HepG2 (cell line): ENCODE measurements around the gene MSMP. TPM values are rescaled to one million over a fixed set of nuclear protein-coding genes. Genes with fewer than 3 reads are reported as not detected.

Source experiments
- AHDC1 ChIP-seq: sonication (generic); formaldehyde crosslinking; IDR thresholded peaks from 2 replicates; pipeline ENCODE4 v1.5.1; 2020; ENCODE audit warnings: mild to moderate bottlenecking, missing genetic modification reagents, borderline replicate concordance
- ATF1 ChIP-seq: IDR thresholded peaks from 2 replicates; pipeline ENCODE4 v1.6.1; 2016; ENCODE audit warnings: mild to moderate bottlenecking, control low read depth
- BORCS8-MEF2B ChIP-seq: sonication (generic); formaldehyde crosslinking; IDR thresholded peaks from 2 replicates; pipeline ENCODE4 v1.8.0; 2022; ENCODE audit warnings: mild to moderate bottlenecking, missing genetic modification reagents
- BRF2 ChIP-seq: sonication (generic); formaldehyde crosslinking; IDR thresholded peaks from 2 replicates; pipeline ENCODE4 v1.8.1; 2022; ENCODE audit warnings: mild to moderate bottlenecking, missing genetic modification reagents
- CHD4 ChIP-seq: fragments of 200-600 bp; sonication (generic); IDR thresholded peaks from 2 replicates; pipeline ENCODE4 v1.7.0; 2017; ENCODE audit warnings: mild to moderate bottlenecking, low read length, borderline replicate concordance
- HNRNPL ChIP-seq: fragments of 200-400 bp; formaldehyde crosslinking; IDR thresholded peaks from 2 replicates; pipeline ENCODE4 v1.6.1; 2017; ENCODE audit warnings: mild to moderate bottlenecking, low read depth, low read length
- ISL2 ChIP-seq: sonication (generic); formaldehyde crosslinking; IDR thresholded peaks from 2 replicates; pipeline ENCODE4 v1.5.0; 2020; ENCODE audit warnings: missing genetic modification reagents
- MTF2 ChIP-seq: sonication (generic); formaldehyde crosslinking; IDR thresholded peaks from 2 replicates; pipeline ENCODE4 v1.5.0; 2020; ENCODE audit warnings: missing genetic modification reagents, borderline replicate concordance
- NCOA1 ChIP-seq: sonication (generic); formaldehyde crosslinking; IDR thresholded peaks from 2 replicates; pipeline ENCODE4 v1.9.0; 2021; ENCODE audit warnings: missing genetic modification reagents
- NFYC ChIP-seq: IDR thresholded peaks from 2 replicates; pipeline ENCODE4 v1.6.1; 2016; ENCODE audit warnings: missing genetic modification reagents, missing compliant biosample characterization
- ONECUT2 ChIP-seq: sonication (generic); formaldehyde crosslinking; IDR thresholded peaks from 2 replicates; pipeline ENCODE4 v1.4.0; 2020; ENCODE audit warnings: missing genetic modification reagents
- PAF1 ChIP-seq: IDR thresholded peaks from 2 replicates; pipeline ENCODE4 v1.6.1; 2016; ENCODE audit warnings: missing genetic modification reagents, missing compliant biosample characterization
- RFX5 ChIP-seq: IDR thresholded peaks from 2 replicates; pipeline ENCODE4 v1.6.1; 2011; ENCODE audit warnings: low read depth, low read length, improper control_type of control experiment
- XBP1 ChIP-seq: sonication (generic); formaldehyde crosslinking; IDR thresholded peaks from 2 replicates; pipeline ENCODE4 v1.5.0; 2020; ENCODE audit warnings: missing genetic modification reagents
- ZFP41 ChIP-seq: sonication (generic); formaldehyde crosslinking; IDR thresholded peaks from 2 replicates; pipeline ENCODE4 v1.4.0; 2020; ENCODE audit warnings: mild to moderate bottlenecking, missing genetic modification reagents, borderline replicate concordance
- ZNF138 ChIP-seq: sonication (generic); formaldehyde crosslinking; IDR thresholded peaks from 2 replicates; pipeline ENCODE4 v1.5.0; 2020; ENCODE audit warnings: mild to moderate bottlenecking, low read depth, missing genetic modification reagents
- ZNF513 ChIP-seq: sonication (generic); formaldehyde crosslinking; conservative IDR thresholded peaks from 2 replicates; pipeline ENCODE4 v1.5.0; 2020; ENCODE audit warnings: missing genetic modification reagents
- ZNF7 ChIP-seq: IDR thresholded peaks from 2 replicates; pipeline ENCODE4 v1.6.1; 2016; ENCODE audit warnings: missing biosample characterization, missing genetic modification reagents
- ZNF878 ChIP-seq: sonication (generic); formaldehyde crosslinking; IDR thresholded peaks from 2 replicates; pipeline ENCODE4 v1.8.1; 2023; ENCODE audit warnings: mild to moderate bottlenecking, missing genetic modification reagents, moderate library complexity
- ZSCAN29 ChIP-seq: sonication (generic); formaldehyde crosslinking; conservative IDR thresholded peaks from 2 replicates; pipeline ENCODE4 v1.4.0; 2020; ENCODE audit warnings: mild to moderate bottlenecking, missing genetic modification reagents
- polyA plus RNA-seq, 8 experiments: library from polyadenylated mRNA; depleted of rRNA in 3 of 8; stranded (reverse) in 7 of 8; unstranded in 1 of 8; fragments of >200 nt; fragmentation: Illumina TruSeq in 4 of 8; extraction: Trizol in 4 of 8; gene quantifications; 2 replicates each; pipeline versions ENCODE4 v1.2.1 to v1.2.3, GENCODE V29; 2011 to 2016; ENCODE audit warnings: low read depth in 4 of 8, missing spikeins in 1 of 8, mixed read lengths in 1 of 8; ENCODE audit not compliant: insufficient read depth in 1 of 8
- total RNA-seq, 5 experiments: library from RNA; depleted of rRNA; stranded (reverse); fragments of >200 nt; fragmentation: Illumina TruSeq; extraction: Trizol; gene quantifications; 2 replicates each; pipeline ENCODE4 v1.2.3, GENCODE V29; 2016; ENCODE audit warnings: low read depth in 1 of 5
- TF ChIP-seq, protein P1 (sequence below): sonication (generic); formaldehyde crosslinking; IDR thresholded peaks from 2 replicates; pipeline ENCODE4 v1.5.1; 2020; ENCODE audit warnings: missing genetic modification reagents, mild to moderate bottlenecking, borderline replicate concordance

The MSMP gene
- total and polyA plus RNA-seq, 2 of the 13 experiments (the other 11 are each of a cell fraction or from before 2014, with no cell fraction given) = 0.24 to 0.46 TPM

GRCh38 chr9:35732185-35732799 lies 21.8 kb downstream of the MSMP start, which contains the start of the genes CREB3 and TLN1 (continued):
- TF ChIP-seq NCOA1 (CRISPR knock-in tag) (no peak; the same call in 1 of the 2 replicates), ZFP41 (CRISPR knock-in tag) (peak; percentile 61; the same call in 1 of the 2 replicates), ZSCAN29 (CRISPR knock-in tag) (0 out of 2 replicates have a peak, but pooled peaks have one; percentile 79), HNRNPL (no peak), ZNF513 (CRISPR knock-in tag) (0 out of 2 replicates have a peak, but pooled peaks have one; percentile 18), ONECUT2 (CRISPR knock-in tag) (no peak), XBP1 (CRISPR knock-in tag) (peak; percentile 83; the same call in 1 of the 2 replicates), ZNF878 (CRISPR knock-in tag) (no peak), MTF2 (CRISPR knock-in tag) (no peak), ATF1 (CRISPR knock-in tag) (peak; percentile 91), BORCS8-MEF2B (peak; percentile 80; the same call in 1 of the 2 replicates), BRF2 (CRISPR knock-in tag) (peak; percentile 81; the same call in 1 of the 2 replicates), ISL2 (CRISPR knock-in tag) (peak; percentile 81), ZNF138 (CRISPR knock-in tag) (0 out of 2 replicates have a peak, but pooled peaks have one; percentile 53), ZNF7 (no peak), CHD4 (no peak), PAF1 (CRISPR knock-in tag) (no peak), RFX5 (no peak), AHDC1 (peak; percentile 57), NFYC (CRISPR knock-in tag) (0 out of 2 replicates have a peak, but pooled peaks have one; percentile 51)
- TF ChIP-seq, protein P1, sequence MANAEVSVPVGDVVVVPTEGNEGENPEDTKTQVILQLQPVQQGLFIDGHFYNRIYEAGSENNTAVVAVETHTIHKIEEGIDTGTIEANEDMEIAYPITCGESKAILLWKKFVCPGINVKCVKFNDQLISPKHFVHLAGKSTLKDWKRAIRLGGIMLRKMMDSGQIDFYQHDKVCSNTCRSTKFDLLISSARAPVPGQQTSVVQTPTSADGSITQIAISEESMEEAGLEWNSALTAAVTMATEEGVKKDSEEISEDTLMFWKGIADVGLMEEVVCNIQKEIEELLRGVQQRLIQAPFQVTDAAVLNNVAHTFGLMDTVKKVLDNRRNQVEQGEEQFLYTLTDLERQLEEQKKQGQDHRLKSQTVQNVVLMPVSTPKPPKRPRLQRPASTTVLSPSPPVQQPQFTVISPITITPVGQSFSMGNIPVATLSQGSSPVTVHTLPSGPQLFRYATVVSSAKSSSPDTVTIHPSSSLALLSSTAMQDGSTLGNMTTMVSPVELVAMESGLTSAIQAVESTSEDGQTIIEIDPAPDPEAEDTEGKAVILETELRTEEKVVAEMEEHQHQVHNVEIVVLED (CRISPR knock-in tag) = peak; percentile 94
